IMR-90 (cell line): ENCODE results near the gene SPAG16. TPM values are rescaled to one million over a fixed set of nuclear protein-coding genes. Genes with fewer than 3 reads are reported as not detected.

Experiments
- ATAC-seq: fragments of 200-7000 bp; cut with Tn5 transposase; 2 replicates; pipeline ENCODE4 v1.9.1; 2020; ENCODE audit warnings: low read depth, mild to moderate bottlenecking, moderate library complexity
- BruUV-seq: library from RNA; stranded (reverse); fragments of 400-500 nt; replicated peaks from 2 replicates; lab custom pipeline; 2021; lab: Mats Ljungman, UMichigan
- CTCF ChIA-PET: fragments of 300-600 bp; formaldehyde crosslinking; extraction: SDS; loops from one replicate; lab custom pipeline; 2021; ENCODE audit warnings: antibody characterized with exemption; lab: Yijun Ruan, JAX
- POLR2A ChIA-PET: fragments of 300-600 bp; sonication (Branson Sonifier 250); formaldehyde crosslinking; loops from one replicate; lab custom pipeline; 2022; ENCODE audit warnings: antibody characterized with exemption; ENCODE audit not compliant: unreplicated experiment; lab: Charles Lee
- DNase-seq: peaks from one replicate; pipeline ENCODE4 v3.0.0; 2013
- H2AFZ ChIP-seq: replicated peaks from 2 replicates; pipeline ENCODE3; 2013; ENCODE audit warnings: low read length, mild to moderate bottlenecking; ENCODE audit not compliant: poor library complexity
- H2AK5ac ChIP-seq: 2 replicates; pipeline ENCODE4 v1.6.1; 2013; ENCODE audit warnings: low read depth, low read length, inconsistent platforms
- H2AK9ac ChIP-seq: replicated peaks from 2 replicates; pipeline ENCODE3; 2013; ENCODE audit warnings: mild to moderate bottlenecking, low read depth, low read length, moderate library complexity; ENCODE audit not compliant: poor library complexity
- H2BK120ac ChIP-seq: 2 replicates; pipeline ENCODE4 v1.6.1; 2013; ENCODE audit warnings: low read depth, low read length, inconsistent platforms
- H2BK15ac ChIP-seq: 3 replicates; pipeline ENCODE4 v1.6.1; 2013; ENCODE audit warnings: low read depth, low read length, inconsistent platforms
- H2BK20ac ChIP-seq: 2 replicates; pipeline ENCODE4 v1.6.1; 2013; ENCODE audit warnings: low read depth, mild to moderate bottlenecking, inconsistent platforms, low read length, moderate library complexity
- H2BK5ac ChIP-seq: 2 replicates; pipeline ENCODE4 v1.6.1; 2013; ENCODE audit warnings: mild to moderate bottlenecking, low read depth, low read length, inconsistent platforms; ENCODE audit not compliant: poor library complexity, severe bottlenecking
- H3K14ac ChIP-seq: replicated peaks from 2 replicates; pipeline ENCODE4 v1.6.1; 2013; ENCODE audit warnings: low read depth, low read length, inconsistent platforms
- H3K18ac ChIP-seq: 2 replicates; pipeline ENCODE4 v1.6.1; 2013; ENCODE audit warnings: low read depth, low read length, control low read depth
- H3K23ac ChIP-seq: 2 replicates; pipeline ENCODE4 v1.6.1; 2013; ENCODE audit warnings: low read depth, low read length, inconsistent platforms
- H3K27ac ChIP-seq: 2 replicates; pipeline ENCODE4 v1.5.1; 2013; ENCODE audit warnings: mild to moderate bottlenecking, control low read depth, low read length; ENCODE audit not compliant: insufficient read depth
- H3K27me3 ChIP-seq: 2 replicates; pipeline ENCODE4 v1.6.1; 2013; ENCODE audit warnings: low read length; ENCODE audit not compliant: control insufficient read depth, insufficient read depth
- H3K36me3 ChIP-seq: 2 replicates; pipeline ENCODE4 v1.6.1; 2013; ENCODE audit warnings: low read length, mixed read lengths; ENCODE audit not compliant: control insufficient read depth, insufficient read depth
- H3K4ac ChIP-seq: 2 replicates; pipeline ENCODE4 v1.6.1; 2013; ENCODE audit warnings: low read depth, low read length, inconsistent platforms
- H3K4me1 ChIP-seq: 2 replicates; pipeline ENCODE4 v1.6.1; 2013; ENCODE audit warnings: low read length, mixed read lengths; ENCODE audit not compliant: control insufficient read depth, insufficient read depth
- H3K4me2 ChIP-seq: 2 replicates; pipeline ENCODE4 v1.6.1; 2013; ENCODE audit warnings: low read depth, mild to moderate bottlenecking, control low read depth, low read length, moderate library complexity
- H3K4me3 ChIP-seq: 2 replicates; pipeline ENCODE4 v1.5.1; 2013; ENCODE audit warnings: low read depth, mild to moderate bottlenecking, control low read depth, low read length, moderate library complexity; ENCODE audit not compliant: insufficient read depth
- H3K56ac ChIP-seq: 2 replicates; pipeline ENCODE4 v1.6.1; 2013; ENCODE audit warnings: low read length, inconsistent platforms; ENCODE audit not compliant: insufficient read depth; ENCODE audit errors: extremely low read depth
- H3K79me1 ChIP-seq, 2 experiments: 2 replicates each; pipeline ENCODE4 v1.6.1; 2013; ENCODE audit warnings: low read length in 2 of 2, inconsistent platforms in 1 of 2, low read depth in 1 of 2
- H3K9ac ChIP-seq: 2 replicates; pipeline ENCODE4 v1.6.1; 2013; ENCODE audit warnings: low read depth, low read length, control low read depth
- H3K9me1 ChIP-seq: 2 replicates; pipeline ENCODE4 v1.6.1; 2013; ENCODE audit warnings: low read length, inconsistent platforms; ENCODE audit not compliant: insufficient read depth
- H3K9me3 ChIP-seq: 2 replicates; pipeline ENCODE4 v1.6.1; 2013; ENCODE audit warnings: low read length; ENCODE audit not compliant: control insufficient read depth, insufficient read depth
- H4K20me1 ChIP-seq: 2 replicates; pipeline ENCODE4 v1.6.1; 2013; ENCODE audit warnings: low read length, inconsistent platforms; ENCODE audit not compliant: insufficient read depth
- H4K5ac ChIP-seq: 2 replicates; pipeline ENCODE4 v1.6.1; 2013; ENCODE audit warnings: mild to moderate bottlenecking, low read depth, low read length, control low read depth
- H4K8ac ChIP-seq, 2 experiments: 2 replicates each; pipeline ENCODE4 v1.6.1; 2013; ENCODE audit warnings: low read depth in 2 of 2, low read length in 2 of 2, control low read depth in 1 of 2, inconsistent platforms in 1 of 2
- H4K91ac ChIP-seq: 2 replicates; pipeline ENCODE4 v1.6.1; 2013; ENCODE audit warnings: low read depth, low read length, inconsistent platforms; ENCODE audit not compliant: insufficient read depth
- CEBPB ChIP-seq: IDR thresholded peaks from 2 replicates; pipeline ENCODE4 v1.6.1; 2012; ENCODE audit warnings: low read depth, low read length, improper control_type of control experiment
- FOS ChIP-seq: fragments of 150-350 bp; IDR thresholded peaks from 2 replicates; pipeline ENCODE4 v1.6.1; 2016; ENCODE audit warnings: low read depth, low read length
- MAZ ChIP-seq: IDR thresholded peaks from 2 replicates; pipeline ENCODE4 v1.6.1; 2012; ENCODE audit warnings: low read depth, mild to moderate bottlenecking, low read length, improper control_type of control experiment, moderate library complexity, borderline replicate concordance
- RAD21 ChIP-seq: IDR thresholded peaks from 2 replicates; pipeline ENCODE4 v1.6.1; 2012; ENCODE audit warnings: low read length, improper control_type of control experiment
- RFX5 ChIP-seq: IDR thresholded peaks from 2 replicates; pipeline ENCODE4 v1.8.0; 2012; ENCODE audit warnings: low read depth, mild to moderate bottlenecking, low read length, moderate library complexity
- SMC3 ChIP-seq: fragments of 150-350 bp; IDR thresholded peaks from 2 replicates; pipeline ENCODE4 v1.6.1; 2016; ENCODE audit warnings: low read depth, mild to moderate bottlenecking, antibody characterized with exemption, low read length, moderate library complexity
- WGBS, 2 experiments: methylation state at CpG; one replicate each; pipeline versions ENCODE4 v1.1.5 to v1.1.7; 2013; ENCODE audit warnings: missing lambda C conversion rate in 2 of 2; ENCODE audit not compliant: insufficient read length in 1 of 2; ENCODE audit errors: extremely low coverage in 2 of 2; 5-methylcytosine and 5-hydroxymethylcytosine counted together
- dilution Hi-C: fragments of 300-500 bp; cut with HindIII; formaldehyde crosslinking; loops from one replicate; pipeline ENCODE4 v1.14.3; 2018; ENCODE audit warnings: low sequenced_read_pairs; ENCODE audit not compliant: unreplicated experiment
- in situ Hi-C: fragments of 300-500 bp; cut with MboI; formaldehyde crosslinking; loops from 3 replicates; pipeline ENCODE4 v1.14.3; 2019; ENCODE audit warnings: low sequenced_read_pairs, inconsistent platforms, mixed read lengths
- intact Hi-C: fragments of 100-400 bp; cut with micrococcal nuclease; formaldehyde crosslinking; loops from 2 replicates; pipeline ENCODE4 v1.10.0; 2022
- polyA plus RNA-seq, 3 experiments: library from polyadenylated mRNA; depleted of rRNA; stranded (reverse); fragments of >200 nt; gene quantifications; 2 replicates each; pipeline ENCODE4 v1.2.3, GENCODE V29; 2012; ENCODE audit warnings: low replicate concordance in 1 of 3
- total RNA-seq: library from RNA; depleted of rRNA; stranded (reverse); fragments of >200 nt; gene quantifications from 2 replicates; pipeline ENCODE4 v1.2.3, GENCODE V29; 2012
- TF ChIP-seq, protein P1 (sequence below): fragments of 150-350 bp; IDR thresholded peaks from 2 replicates; pipeline ENCODE4 v1.6.1; 2016; ENCODE audit warnings: low read depth, mild to moderate bottlenecking, low read length, moderate library complexity, borderline replicate concordance
- TF ChIP-seq, protein P2 (sequence below): conservative IDR thresholded peaks from 2 replicates; pipeline ENCODE4 v1.5.1; 2012; ENCODE audit warnings: mild to moderate bottlenecking, low read depth, low read length, improper control_type of control experiment

Gene SPAG16
- total and polyA plus RNA-seq, 2 of the 4 experiments (the other 2 are of a cell fraction): 7.3 to 13.5 TPM

DNA sequence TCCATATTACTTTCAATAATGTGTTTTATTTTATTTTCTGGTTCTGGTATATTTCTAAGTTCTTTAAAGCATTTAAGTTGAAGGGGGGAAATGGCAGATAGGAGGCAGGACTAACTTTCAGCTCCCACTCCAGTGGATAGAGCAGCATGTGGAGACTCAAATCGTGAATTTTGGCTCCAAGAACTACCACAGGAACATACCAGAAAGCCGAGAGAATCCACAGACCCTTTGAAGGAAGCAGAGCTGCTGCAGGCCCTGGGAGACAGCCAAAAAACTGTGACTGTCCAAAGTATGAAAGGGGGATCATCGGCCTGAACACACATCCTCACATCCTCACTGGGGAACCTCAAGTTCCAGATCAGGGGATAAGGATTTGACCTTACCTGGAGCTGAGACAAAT, 919.0 kb downstream of the SPAG16 start:
- Histone ChIP-seq H4K91ac (no peak overlapping the region), H2AK5ac (no peak overlapping the region), H3K4me3 (no peak overlapping the region), H2BK5ac (no peak overlapping the region), H3K9me1 (no peaks in the 10 kb centered on the region), H4K5ac (no peak overlapping the region), H3K56ac (no peak overlapping the region), H3K23ac (no peak overlapping the region), H3K9me3 (no peaks in the 10 kb centered on the region), H2BK15ac (no peak overlapping the region), H3K9ac (no peak overlapping the region), H3K4ac (no peak overlapping the region), H2AFZ (no peak overlapping the region), H4K8ac (no peak overlapping the region), H3K27me3 (no peaks in the 10 kb centered on the region), H3K4me1 (no peaks in the 10 kb centered on the region), H2BK120ac (no peak overlapping the region), H3K27ac (no peak overlapping the region), H4K20me1 (no peaks in the 10 kb centered on the region), H3K14ac (no peak overlapping the region), H2BK20ac (no peak overlapping the region), H3K18ac (no peak overlapping the region), H3K4me2 (no peak overlapping the region), H3K79me1 (no peaks in the 10 kb centered on the region), H2AK9ac (no peak overlapping the region), H3K36me3 (no peaks in the 10 kb centered on the region)
- intact Hi-C loops (no loop called here), dilution Hi-C loops (no loop called here), in situ Hi-C loops (no loop called here)
- no peak for ATAC-seq
- TF ChIP-seq, protein P1, sequence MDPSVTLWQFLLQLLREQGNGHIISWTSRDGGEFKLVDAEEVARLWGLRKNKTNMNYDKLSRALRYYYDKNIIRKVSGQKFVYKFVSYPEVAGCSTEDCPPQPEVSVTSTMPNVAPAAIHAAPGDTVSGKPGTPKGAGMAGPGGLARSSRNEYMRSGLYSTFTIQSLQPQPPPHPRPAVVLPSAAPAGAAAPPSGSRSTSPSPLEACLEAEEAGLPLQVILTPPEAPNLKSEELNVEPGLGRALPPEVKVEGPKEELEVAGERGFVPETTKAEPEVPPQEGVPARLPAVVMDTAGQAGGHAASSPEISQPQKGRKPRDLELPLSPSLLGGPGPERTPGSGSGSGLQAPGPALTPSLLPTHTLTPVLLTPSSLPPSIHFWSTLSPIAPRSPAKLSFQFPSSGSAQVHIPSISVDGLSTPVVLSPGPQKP: no peak
- TF ChIP-seq SMC3 (no peak), FOS (no peak), CEBPB (no peak), MAZ (no peak), RAD21 (no peak), RFX5 (no peak)
- TF ChIP-seq, protein P2, sequence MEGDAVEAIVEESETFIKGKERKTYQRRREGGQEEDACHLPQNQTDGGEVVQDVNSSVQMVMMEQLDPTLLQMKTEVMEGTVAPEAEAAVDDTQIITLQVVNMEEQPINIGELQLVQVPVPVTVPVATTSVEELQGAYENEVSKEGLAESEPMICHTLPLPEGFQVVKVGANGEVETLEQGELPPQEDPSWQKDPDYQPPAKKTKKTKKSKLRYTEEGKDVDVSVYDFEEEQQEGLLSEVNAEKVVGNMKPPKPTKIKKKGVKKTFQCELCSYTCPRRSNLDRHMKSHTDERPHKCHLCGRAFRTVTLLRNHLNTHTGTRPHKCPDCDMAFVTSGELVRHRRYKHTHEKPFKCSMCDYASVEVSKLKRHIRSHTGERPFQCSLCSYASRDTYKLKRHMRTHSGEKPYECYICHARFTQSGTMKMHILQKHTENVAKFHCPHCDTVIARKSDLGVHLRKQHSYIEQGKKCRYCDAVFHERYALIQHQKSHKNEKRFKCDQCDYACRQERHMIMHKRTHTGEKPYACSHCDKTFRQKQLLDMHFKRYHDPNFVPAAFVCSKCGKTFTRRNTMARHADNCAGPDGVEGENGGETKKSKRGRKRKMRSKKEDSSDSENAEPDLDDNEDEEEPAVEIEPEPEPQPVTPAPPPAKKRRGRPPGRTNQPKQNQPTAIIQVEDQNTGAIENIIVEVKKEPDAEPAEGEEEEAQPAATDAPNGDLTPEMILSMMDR: no peak
- ChIA-PET POLR2A (no interaction called here), CTCF (interaction anchor here (0.7 kb wide), 1 partner anchor 14 kb away, joined by 3 read pairs; no protein-coding TSS in a partner anchor)
- WGBS, 2 experiments: no CpG with 5 or more reads among the region's 3 CpGs
- peak; percentile 5 for DNase-seq
- no TSS peak for BruUV-seq
